Measurements from ENCODE around the gene IRF4. TPM values are rescaled to one million over a fixed set of nuclear protein-coding genes. Genes with fewer than 3 reads are reported as not detected.

IRF4 gene
- total and polyA plus RNA-seq, 4 donors: 0.11 to 1.0 (median 0.42) TPM

GRCh38 chr6:347232-347631, 44.3 kb upstream of the IRF4 start:
- peaks cover 21% of the 10 kb centered on the region for H3K4me1 ChIP-seq (ENCODE audit: control insufficient read depth, insufficient read depth, low read length)

GRCh38 chr6:347951-348859, 43.3 kb upstream of the IRF4 start:
- Histone ChIP-seq H3K4me1 (ENCODE audit: control insufficient read depth, insufficient read depth, low read length) (peaks cover 21% of the 10 kb centered on the region), H3K9me3 (ENCODE audit: control insufficient read depth, insufficient read depth, low read length) (peaks cover 1% of the 10 kb centered on the region), H3K4me3 (ENCODE audit: low read depth, low read length) (no peak overlapping the region), H3K27ac (ENCODE audit: low read depth, low read length) (no peak overlapping the region), H3K36me3 (ENCODE audit: control insufficient read depth, insufficient read depth, low read length) (peaks cover 30% of the 10 kb centered on the region), H3K27me3 (ENCODE audit: control insufficient read depth, insufficient read depth, low read length) (no peaks in the 10 kb centered on the region)
- DNase-seq (ENCODE audit: low read depth in 4 of 6, low spot score in 6 of 6): no peak
- 91% methylated on average over 27 of the region's 27 CpGs for WGBS (ENCODE audit: insufficient coverage)

More at GRCh38 chr6:347232-347631, 44.3 kb upstream of the IRF4 start:
- Histone ChIP-seq H3K36me3 (ENCODE audit: control insufficient read depth, insufficient read depth, low read length) (peaks cover 26% of the 10 kb centered on the region), H3K4me3 (ENCODE audit: low read depth, low read length) (no peak overlapping the region), H3K27ac (ENCODE audit: low read depth, low read length) (no peak overlapping the region), H3K27me3 (ENCODE audit: control insufficient read depth, insufficient read depth, low read length) (no peaks in the 10 kb centered on the region), H3K9me3 (ENCODE audit: control insufficient read depth, insufficient read depth, low read length) (peaks cover 1% of the 10 kb centered on the region)
- WGBS (ENCODE audit: insufficient coverage): 84% methylated on average over 4 of the region's 4 CpGs
- no peak for DNase-seq (ENCODE audit: low read depth in 4 of 6, low spot score in 6 of 6)

- peaks cover 14% of the 10 kb centered on the region for H3K4me1 ChIP-seq (ENCODE audit: control insufficient read depth, insufficient read depth, low read length)
- no peak for DNase-seq (ENCODE audit: low read depth in 4 of 6, low spot score in 6 of 6)
- no peaks in the 10 kb centered on the region for H3K27me3 ChIP-seq (ENCODE audit: control insufficient read depth, insufficient read depth, low read length)
- WGBS (ENCODE audit: insufficient coverage): 87% methylated on average over 21 of the region's 21 CpGs
- H3K4me3 ChIP-seq (ENCODE audit: low read depth, low read length): no peak overlapping the region
- H3K27ac ChIP-seq (ENCODE audit: low read depth, low read length): no peak overlapping the region
- H3K9me3 ChIP-seq (ENCODE audit: control insufficient read depth, insufficient read depth, low read length): peaks cover 1% of the 10 kb centered on the region
- peaks cover 30% of the 10 kb centered on the region for H3K36me3 ChIP-seq (ENCODE audit: control insufficient read depth, insufficient read depth, low read length)
Observed at GRCh38 chr6:348860-349396, 42.6 kb upstream of the IRF4 start.

GRCh38 chr6:349491-349921, 42.0 kb upstream of the IRF4 start:
- H3K27ac ChIP-seq (ENCODE audit: low read depth, low read length): no peak overlapping the region
- no peak overlapping the region for H3K4me3 ChIP-seq (ENCODE audit: low read depth, low read length)
- peaks cover 1% of the 10 kb centered on the region for H3K9me3 ChIP-seq (ENCODE audit: control insufficient read depth, insufficient read depth, low read length)
- peaks cover 30% of the 10 kb centered on the region for H3K36me3 ChIP-seq (ENCODE audit: control insufficient read depth, insufficient read depth, low read length)
- peaks cover 9% of the 10 kb centered on the region for H3K4me1 ChIP-seq (ENCODE audit: control insufficient read depth, insufficient read depth, low read length)
- WGBS (ENCODE audit: insufficient coverage): 70% methylated on average over 6 of the region's 6 CpGs
- H3K27me3 ChIP-seq (ENCODE audit: control insufficient read depth, insufficient read depth, low read length): no peaks in the 10 kb centered on the region
- no peak for DNase-seq (ENCODE audit: low read depth in 4 of 6, low spot score in 6 of 6)

GRCh38 chr6:350371-350770, 41.2 kb upstream of the IRF4 start:
- WGBS (ENCODE audit: insufficient coverage): 98% methylated on average over 5 of the region's 9 CpGs
- Histone ChIP-seq H3K27ac (ENCODE audit: low read depth, low read length) (no peak overlapping the region), H3K27me3 (ENCODE audit: control insufficient read depth, insufficient read depth, low read length) (no peaks in the 10 kb centered on the region), H3K9me3 (ENCODE audit: control insufficient read depth, insufficient read depth, low read length) (peaks cover 1% of the 10 kb centered on the region), H3K4me3 (ENCODE audit: low read depth, low read length) (no peak overlapping the region), H3K4me1 (ENCODE audit: control insufficient read depth, insufficient read depth, low read length) (peaks cover 4% of the 10 kb centered on the region), H3K36me3 (ENCODE audit: control insufficient read depth, insufficient read depth, low read length) (peaks cover 30% of the 10 kb centered on the region)
- DNase-seq (ENCODE audit: low read depth in 4 of 6, low spot score in 6 of 6): no peak

- H3K36me3 ChIP-seq (ENCODE audit: control insufficient read depth, insufficient read depth, low read length): peaks cover 30% of the 10 kb centered on the region
- no peak for DNase-seq (ENCODE audit: low read depth in 4 of 6, low spot score in 6 of 6)
- peaks cover 1% of the 10 kb centered on the region for H3K9me3 ChIP-seq (ENCODE audit: control insufficient read depth, insufficient read depth, low read length)
- no peak overlapping the region for H3K27ac ChIP-seq (ENCODE audit: low read depth, low read length)
- H3K27me3 ChIP-seq (ENCODE audit: control insufficient read depth, insufficient read depth, low read length): no peaks in the 10 kb centered on the region
- peaks cover 4% of the 10 kb centered on the region for H3K4me1 ChIP-seq (ENCODE audit: control insufficient read depth, insufficient read depth, low read length)
- WGBS (ENCODE audit: insufficient coverage): 82% methylated on average over 31 of the region's 31 CpGs
- no peak overlapping the region for H3K4me3 ChIP-seq (ENCODE audit: low read depth, low read length)
Observed at GRCh38 chr6:351011-351866, 40.3 kb upstream of the IRF4 start.

GRCh38 chr6:351867-352289, 39.7 kb upstream of the IRF4 start:
- Histone ChIP-seq H3K27ac (ENCODE audit: low read depth, low read length) (no peak overlapping the region), H3K4me1 (ENCODE audit: control insufficient read depth, insufficient read depth, low read length) (no peaks in the 10 kb centered on the region), H3K4me3 (ENCODE audit: low read depth, low read length) (no peak overlapping the region), H3K36me3 (ENCODE audit: control insufficient read depth, insufficient read depth, low read length) (peaks cover 30% of the 10 kb centered on the region), H3K27me3 (ENCODE audit: control insufficient read depth, insufficient read depth, low read length) (no peaks in the 10 kb centered on the region), H3K9me3 (ENCODE audit: control insufficient read depth, insufficient read depth, low read length) (peaks cover 1% of the 10 kb centered on the region)
- DNase-seq (ENCODE audit: low read depth in 4 of 6, low spot score in 6 of 6): no peak
- 74% methylated on average over 4 of the region's 4 CpGs for WGBS (ENCODE audit: insufficient coverage)

- Histone ChIP-seq H3K4me1 (ENCODE audit: control insufficient read depth, insufficient read depth, low read length) (no peaks in the 10 kb centered on the region), H3K36me3 (ENCODE audit: control insufficient read depth, insufficient read depth, low read length) (peaks cover 30% of the 10 kb centered on the region), H3K27ac (ENCODE audit: low read depth, low read length) (no peak overlapping the region), H3K4me3 (ENCODE audit: low read depth, low read length) (no peak overlapping the region), H3K9me3 (ENCODE audit: control insufficient read depth, insufficient read depth, low read length) (peaks cover 1% of the 10 kb centered on the region), H3K27me3 (ENCODE audit: control insufficient read depth, insufficient read depth, low read length) (no peaks in the 10 kb centered on the region)
- 78% methylated on average over 5 of the region's 5 CpGs for WGBS (ENCODE audit: insufficient coverage)
- no peak for DNase-seq (ENCODE audit: low read depth in 4 of 6, low spot score in 6 of 6)
Observed at GRCh38 chr6:352474-352873, 39.1 kb upstream of the IRF4 start.

GRCh38 chr6:352896-353470, 38.6 kb upstream of the IRF4 start:
- H3K36me3 ChIP-seq (ENCODE audit: control insufficient read depth, insufficient read depth, low read length): peaks cover 28% of the 10 kb centered on the region
- no peaks in the 10 kb centered on the region for H3K27me3 ChIP-seq (ENCODE audit: control insufficient read depth, insufficient read depth, low read length)
- H3K27ac ChIP-seq (ENCODE audit: low read depth, low read length): no peak overlapping the region
- peaks cover 1% of the 10 kb centered on the region for H3K9me3 ChIP-seq (ENCODE audit: control insufficient read depth, insufficient read depth, low read length)
- H3K4me1 ChIP-seq (ENCODE audit: control insufficient read depth, insufficient read depth, low read length): no peaks in the 10 kb centered on the region
- WGBS (ENCODE audit: insufficient coverage): 82% methylated on average over 11 of the region's 11 CpGs
- H3K4me3 ChIP-seq (ENCODE audit: low read depth, low read length): no peak overlapping the region
- no peak for DNase-seq (ENCODE audit: low read depth in 4 of 6, low spot score in 6 of 6)

Data from spinal cord (tissue), 10 donors.